ENCODE data around the gene IRAK2.

IRAK2 gene

GRCh38 chr3:10189557-10190354, 25.0 kb downstream of the IRAK2 start:
- DNase-seq, result peak in 1 of 2 experiments; percentile 38

GRCh38 chr3:10192953-10193691, 28.4 kb downstream of the IRAK2 start:
- DNase-seq, result peak; percentile 50 to 54

GRCh38 chr3:10193692-10194327, 29.1 kb downstream of the IRAK2 start:
- DNase-seq, result no peak

- peak; percentile 27 to 41 for DNase-seq
Measured at GRCh38 chr3:10194328-10195071, 29.8 kb downstream of the IRAK2 start.

- no peak for DNase-seq
Measured at GRCh38 chr3:10195366-10196089, 30.8 kb downstream of the IRAK2 start.

GRCh38 chr3:10196389-10197052, 31.8 kb downstream of the IRAK2 start:
- no peak for DNase-seq

GRCh38 chr3:10198226-10198625, 33.5 kb downstream of the IRAK2 start:
- no peak for DNase-seq

- peak; percentile 48 to 77 for DNase-seq
Measured at GRCh38 chr3:10198761-10199649, 34.3 kb downstream of the IRAK2 start.

GRCh38 chr3:10204921-10205320, 40.2 kb downstream of the IRAK2 start:
- no peak for DNase-seq

GRCh38 chr3:10205451-10206165, 40.9 kb downstream of the IRAK2 start:
- DNase-seq, result no peak

GRCh38 chr3:10206166-10206511, 41.4 kb downstream of the IRAK2 start:
- no peak for DNase-seq

GRCh38 chr3:10213156-10213792, 48.6 kb downstream of the IRAK2 start:
- no peak for DNase-seq

- DNase-seq, result no peak
Measured at GRCh38 chr3:10215578-10216368, 51.1 kb downstream of the IRAK2 start.

GRCh38 chr3:10217359-10217758, 52.6 kb downstream of the IRAK2 start:
- DNase-seq, result no peak

GRCh38 chr3:10219737-10220136, 55.0 kb downstream of the IRAK2 start:
- no peak for DNase-seq

GRCh38 chr3:10223676-10224639, 59.2 kb downstream of the IRAK2 start:
- DNase-seq, result peak in 1 of 2 experiments; percentile 9

Measured in stimulated activated CD4-positive, alpha-beta T cell treated with anti-CD3 and anti-CD28 coated beads, Interleukin-4, amount 100 ng/mL, for 4 hours (primary cell).